Liver (tissue), 9 donors: ENCODE measurements around the gene POU3F1. TPM values are rescaled to one million over a fixed set of nuclear protein-coding genes. Genes with fewer than 3 reads are reported as not detected.

ENCODE experiments used
- DNase-seq: peaks from one replicate; pipeline ENCODE4 v3.0.0-alpha.2; 2017; ENCODE audit warnings: low spot score
- H3K27ac ChIP-seq, 2 donors: one replicate each; pipeline ENCODE4 v1.7.0; 2013; ENCODE audit warnings: inconsistent platforms in 2 of 2, low read length in 2 of 2, control low read depth in 1 of 2, low read depth in 1 of 2, mild to moderate bottlenecking in 1 of 2
- H3K27me3 ChIP-seq, 4 donors: one replicate each; pipeline versions ENCODE4 v1.6.1 to v1.7.0; 2013; ENCODE audit warnings: low read length in 3 of 4, inconsistent platforms in 1 of 4, mild to moderate bottlenecking in 1 of 4, moderate library complexity in 1 of 4; ENCODE audit not compliant: control insufficient read depth in 4 of 4, insufficient read depth in 4 of 4
- H3K36me3 ChIP-seq, 4 donors: one replicate each; pipeline versions ENCODE4 v1.6.1 to v1.7.0; 2013; ENCODE audit warnings: low read length in 3 of 4, mild to moderate bottlenecking in 3 of 4, low read depth in 1 of 4, moderate library complexity in 1 of 4; ENCODE audit not compliant: control insufficient read depth in 4 of 4, insufficient read depth in 3 of 4
- H3K4me1 ChIP-seq, 4 donors: one replicate each; pipeline versions ENCODE4 v1.6.1 to v1.7.0; 2013; ENCODE audit warnings: low read length in 3 of 4, mild to moderate bottlenecking in 3 of 4, moderate library complexity in 1 of 4; ENCODE audit not compliant: control insufficient read depth in 4 of 4, insufficient read depth in 4 of 4
- H3K4me3 ChIP-seq, 3 donors: one replicate each; pipeline versions ENCODE4 v1.6.1 to v1.7.0; 2013; ENCODE audit warnings: low read length in 3 of 3, control low read depth in 1 of 3, low read depth in 1 of 3, mild to moderate bottlenecking in 1 of 3
- H3K9ac ChIP-seq, 2 donors: one replicate each; pipeline ENCODE4 v1.7.0; 2013; ENCODE audit warnings: low read length in 2 of 2, mild to moderate bottlenecking in 2 of 2, moderate library complexity in 2 of 2, control low read depth in 1 of 2, low read depth in 1 of 2
- H3K9me3 ChIP-seq, 4 donors: one replicate each; pipeline versions ENCODE4 v1.6.1 to v1.7.0; 2013; ENCODE audit warnings: low read length in 3 of 4; ENCODE audit not compliant: control insufficient read depth in 4 of 4
- ATF3 ChIP-seq: IDR thresholded peaks from 2 replicates; pipeline ENCODE4 v1.6.1; 2016; ENCODE audit warnings: antibody characterized with exemption
- FOXA2 ChIP-seq: IDR thresholded peaks from 2 replicates; pipeline ENCODE4 v1.6.1; 2016; ENCODE audit warnings: antibody characterized with exemption
- HNF4G ChIP-seq: IDR thresholded peaks from 2 replicates; pipeline ENCODE4 v1.6.1; 2016; ENCODE audit warnings: antibody characterized with exemption
- JUND ChIP-seq, 2 donors: IDR thresholded peaks; 2 replicates each; pipeline ENCODE4 v1.6.1; 2016; ENCODE audit warnings: antibody characterized with exemption in 2 of 2
- MAX ChIP-seq: IDR thresholded peaks from 2 replicates; pipeline ENCODE4 v1.6.1; 2016; ENCODE audit warnings: antibody characterized with exemption
- NR2F2 ChIP-seq: IDR thresholded peaks from 2 replicates; pipeline ENCODE4 v1.6.1; 2016; ENCODE audit warnings: antibody characterized with exemption
- RAD21 ChIP-seq, 2 donors: IDR thresholded peaks; 2 replicates each; pipeline ENCODE4 v1.6.1; 2016; ENCODE audit warnings: antibody characterized with exemption in 2 of 2, mild to moderate bottlenecking in 2 of 2
- REST ChIP-seq: IDR thresholded peaks from 2 replicates; pipeline ENCODE4 v1.6.1; 2016; ENCODE audit warnings: antibody characterized with exemption, mild to moderate bottlenecking
- RXRA ChIP-seq, 2 donors: IDR thresholded peaks; 2 replicates each; pipeline ENCODE4 v1.6.1; 2017 to 2018; ENCODE audit warnings: antibody characterized with exemption in 2 of 2, mild to moderate bottlenecking in 1 of 2
- TAF1 ChIP-seq: conservative IDR thresholded peaks from 2 replicates; pipeline ENCODE4 v1.6.1; 2016; ENCODE audit warnings: antibody characterized with exemption, mild to moderate bottlenecking
- YY1 ChIP-seq: IDR thresholded peaks from 2 replicates; pipeline ENCODE4 v1.6.1; 2016; ENCODE audit warnings: antibody characterized with exemption, mild to moderate bottlenecking
- ZBTB33 ChIP-seq: IDR thresholded peaks from 2 replicates; pipeline ENCODE4 v1.6.1; 2016; ENCODE audit warnings: antibody characterized with exemption
- WGBS: extraction: QIAGEN DNeasy Blood & Tissue Kit; methylation state at CpG from one replicate; pipeline ENCODE4 v1.1.7; 2013; 5-methylcytosine and 5-hydroxymethylcytosine counted together
- polyA plus RNA-seq, 2 donors: library from polyadenylated mRNA; stranded (reverse) in 1 of 2; unstranded in 1 of 2; fragments of 200-250 nt in 1 of 2; fragments of >200 nt in 1 of 2; fragmentation: Nextera tagmentation in 1 of 2; extraction: Ambion mirVana in 1 of 2; gene quantifications; one replicate each; pipeline versions ENCODE4 v1.2.1 to v1.2.3, GENCODE V29; 2013 to 2015
- total RNA-seq, 2 donors: library from RNA; depleted of rRNA; stranded (reverse); fragments of >200 nt; gene quantifications; one replicate each; pipeline ENCODE4 v1.2.3, GENCODE V29; 2014
- donor health status: healthy.
- donor health status: healthy.
- donor health status: healthy.
- donor health status: healthy.
- donor health status: healthy.

The POU3F1 gene
- total and polyA plus RNA-seq, 4 donors: not detected

- H3K9me3 ChIP-seq: no peaks in the 10 kb centered on the region
- 86% methylated on average over 2 of the region's 2 CpGs for WGBS
- H3K36me3 ChIP-seq: peaks cover 6 to 22% (median 20%) of the 10 kb centered on the region in 4 donors
- peaks cover 3 to 23% (median 14%) of the 10 kb centered on the region in 4 donors for H3K4me1 ChIP-seq
- DNase-seq: no peak
- TF ChIP-seq YY1 (no peak), MAX (no peak)
- H3K9ac ChIP-seq: no peak overlapping the region
- H3K27ac ChIP-seq: no peak overlapping the region
- no peak overlapping the region for H3K4me3 ChIP-seq
- no peaks in the 10 kb centered on the region for H3K27me3 ChIP-seq
Observed at GRCh38 chr1:38028671-38029070, 17.9 kb downstream of the POU3F1 start.

- Histone ChIP-seq H3K27ac (no peak overlapping the region), H3K4me1 (peaks cover 3 to 23% (median 14%) of the 10 kb centered on the region in 4 donors)
Observed at GRCh38 chr1:38028105-38028591, 18.4 kb downstream of the POU3F1 start.

GRCh38 chr1:38027201-38028104, 19.1 kb downstream of the POU3F1 start:
- WGBS: 86% methylated on average over 19 of the region's 19 CpGs
- H3K27me3 ChIP-seq: no peaks in the 10 kb centered on the region
- H3K9me3 ChIP-seq: no peaks in the 10 kb centered on the region
- H3K9ac ChIP-seq: no peak overlapping the region
- H3K27ac ChIP-seq: no peak overlapping the region
- no peak for DNase-seq
- TF ChIP-seq REST (no peak), RAD21 (IDR thresholded peaks at IDR 0.05) (no peak), NR2F2 (no peak), MAX (no peak), YY1 (no peak), FOXA2 (no peak), TAF1 (no peak)
- peaks cover 3 to 23% (median 14%) of the 10 kb centered on the region in 4 donors for H3K4me1 ChIP-seq
- H3K36me3 ChIP-seq: peaks cover 6 to 34% (median 31%) of the 10 kb centered on the region in 4 donors
- H3K4me3 ChIP-seq: no peak overlapping the region

More at GRCh38 chr1:38028105-38028591, 18.4 kb downstream of the POU3F1 start:
- no peak overlapping the region for H3K9ac ChIP-seq
- WGBS: 70% methylated on average over 3 of the region's 3 CpGs
- DNase-seq: no peak
- no peaks in the 10 kb centered on the region for H3K27me3 ChIP-seq
- H3K36me3 ChIP-seq: peaks cover 6 to 27% (median 24%) of the 10 kb centered on the region in 4 donors
- no peaks in the 10 kb centered on the region for H3K9me3 ChIP-seq
- TF ChIP-seq MAX: no peak
- TF ChIP-seq RXRA (IDR thresholded peaks at IDR 0.05): no peak
- TF ChIP-seq HNF4G: no peak
- no peak for TF ChIP-seq ZBTB33
- TF ChIP-seq JUND (IDR thresholded peaks at IDR 0.05): no peak
- TF ChIP-seq FOXA2: no peak
- TF ChIP-seq RAD21 (IDR thresholded peaks at IDR 0.05): no peak
- TF ChIP-seq ATF3: no peak
- H3K4me3 ChIP-seq: no peak overlapping the region
